AG09319 (cell line): ENCODE results near the gene SLC16A9.

Experiments used
- DNase-seq: peaks from one replicate; pipeline ENCODE4 v3.0.0-alpha.2; 2010; ENCODE audit warnings: low read depth; ENCODE audit errors: extremely low read depth
- TF ChIP-seq, protein P1 (sequence below): IDR thresholded peaks from 2 replicates; pipeline ENCODE4 v1.5.1; 2011; ENCODE audit warnings: low read depth, mild to moderate bottlenecking, inconsistent platforms, low read length, moderate library complexity

SLC16A9 gene

DNA sequence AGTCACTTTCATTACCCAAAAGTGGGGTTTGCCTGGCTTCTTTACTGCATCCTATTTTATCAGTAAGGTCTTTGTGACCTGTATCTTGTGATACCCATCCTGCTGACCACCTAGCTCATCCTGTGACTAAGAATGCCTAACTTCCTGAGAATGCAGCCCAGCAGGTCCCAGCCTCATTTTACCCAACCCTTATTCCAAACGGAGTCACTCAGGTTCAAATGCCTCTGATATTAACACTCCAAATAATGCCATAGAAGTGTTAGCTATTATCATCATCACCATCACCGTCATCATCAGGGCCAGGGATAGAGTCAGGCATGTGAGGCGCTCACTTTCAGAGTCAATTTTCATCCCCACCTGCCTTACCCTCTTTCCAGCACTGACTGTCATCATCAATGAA, 85.5 kb downstream of the SLC16A9 start:
- TF ChIP-seq, protein P1, sequence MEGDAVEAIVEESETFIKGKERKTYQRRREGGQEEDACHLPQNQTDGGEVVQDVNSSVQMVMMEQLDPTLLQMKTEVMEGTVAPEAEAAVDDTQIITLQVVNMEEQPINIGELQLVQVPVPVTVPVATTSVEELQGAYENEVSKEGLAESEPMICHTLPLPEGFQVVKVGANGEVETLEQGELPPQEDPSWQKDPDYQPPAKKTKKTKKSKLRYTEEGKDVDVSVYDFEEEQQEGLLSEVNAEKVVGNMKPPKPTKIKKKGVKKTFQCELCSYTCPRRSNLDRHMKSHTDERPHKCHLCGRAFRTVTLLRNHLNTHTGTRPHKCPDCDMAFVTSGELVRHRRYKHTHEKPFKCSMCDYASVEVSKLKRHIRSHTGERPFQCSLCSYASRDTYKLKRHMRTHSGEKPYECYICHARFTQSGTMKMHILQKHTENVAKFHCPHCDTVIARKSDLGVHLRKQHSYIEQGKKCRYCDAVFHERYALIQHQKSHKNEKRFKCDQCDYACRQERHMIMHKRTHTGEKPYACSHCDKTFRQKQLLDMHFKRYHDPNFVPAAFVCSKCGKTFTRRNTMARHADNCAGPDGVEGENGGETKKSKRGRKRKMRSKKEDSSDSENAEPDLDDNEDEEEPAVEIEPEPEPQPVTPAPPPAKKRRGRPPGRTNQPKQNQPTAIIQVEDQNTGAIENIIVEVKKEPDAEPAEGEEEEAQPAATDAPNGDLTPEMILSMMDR, result no peak
- DNase-seq, result no peak

GRCh38 chr10:59623133-59624121, 86.2 kb downstream of the SLC16A9 start:
- TF ChIP-seq, protein P1, result no peak
- DNase-seq, result no peak

- peak; percentile 5 for DNase-seq
- TF ChIP-seq, protein P1, result peak; percentile 50
Measured at GRCh38 chr10:59622320-59623132, 87.1 kb downstream of the SLC16A9 start.

DNA sequence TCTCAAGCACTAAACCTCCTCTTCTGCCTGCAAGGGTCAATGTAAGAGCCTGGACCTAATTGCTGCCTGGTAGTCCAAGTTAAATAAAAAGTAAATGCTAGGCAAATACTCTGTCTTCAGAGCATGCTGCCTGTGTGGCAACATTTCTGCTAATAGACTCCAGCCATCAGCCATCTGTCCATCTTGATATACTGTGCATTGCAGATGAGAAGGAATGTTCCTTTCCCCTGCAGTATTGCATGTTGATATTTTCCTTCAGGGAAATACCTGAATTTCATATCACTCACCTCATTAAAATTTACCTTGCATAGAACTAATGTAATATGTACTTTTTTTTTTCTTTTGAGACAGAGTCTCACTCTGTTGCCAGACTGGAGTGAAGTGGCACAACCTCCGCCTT, 87.9 kb downstream of the SLC16A9 start:
- TF ChIP-seq, protein P1, result no peak
- DNase-seq, result no peak

GRCh38 chr10:59618666-59619065, 91.0 kb downstream of the SLC16A9 start:
- no peak for DNase-seq
- TF ChIP-seq, protein P1, result no peak

GRCh38 chr10:59617996-59618395, 91.7 kb downstream of the SLC16A9 start:
- TF ChIP-seq, protein P1, result no peak

GRCh38 chr10:59611048-59611447, 98.6 kb downstream of the SLC16A9 start:
- no peak for DNase-seq
- TF ChIP-seq, protein P1, result no peak

More at GRCh38 chr10:59617996-59618395, 91.7 kb downstream of the SLC16A9 start:
- DNase-seq, result no peak
